ENCODE measurements around the gene MEIOB. TPM values are rescaled to one million over a fixed set of nuclear protein-coding genes. Genes with fewer than 3 reads are reported as not detected.
A peak's percentile ranks its signal among the peaks of the same experiment; 100 is the strongest.

The MEIOB gene
- total RNA-seq, 3 donors from 2014 or later, result not detected

DNA sequence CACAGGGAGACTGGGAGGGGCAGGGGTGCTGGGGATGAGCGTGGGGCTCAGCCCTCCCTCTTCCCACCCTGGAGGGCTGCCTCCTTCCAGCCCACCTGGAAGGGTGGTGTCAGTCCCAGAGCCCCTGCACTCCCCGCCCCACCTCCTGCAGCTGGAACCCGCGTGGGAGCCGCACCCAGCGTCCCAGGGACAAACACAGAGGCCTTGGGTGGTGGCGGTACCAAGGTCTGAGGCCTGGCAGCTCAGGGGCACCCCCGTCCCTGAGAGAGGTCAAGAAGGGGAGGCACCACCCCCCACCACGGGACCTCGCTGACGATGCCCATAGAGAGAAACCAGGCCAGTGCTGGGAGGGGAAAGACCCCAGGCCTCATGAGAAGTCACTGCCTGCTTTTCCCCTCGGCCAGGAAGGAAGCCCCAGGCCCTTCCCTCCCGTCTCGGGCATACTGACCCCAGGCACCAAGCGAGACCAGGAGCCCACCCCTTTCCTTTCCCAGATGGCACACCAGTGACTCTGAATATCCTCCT is 42.2 kb upstream of the MEIOB start:
- ATAC-seq, result peak; percentile 13
- H3K4me1 ChIP-seq (ENCODE audit: low read depth), result peaks cover 23% of the 10 kb centered on the region
- H3K9me3 ChIP-seq, result no peaks in the 10 kb centered on the region
- no peaks in the 10 kb centered on the region for H3K36me3 ChIP-seq (ENCODE audit: low read depth)
- DNase-seq, result peak in 2 of 3 donors; percentile 48 to 70
- TF ChIP-seq, protein P1, sequence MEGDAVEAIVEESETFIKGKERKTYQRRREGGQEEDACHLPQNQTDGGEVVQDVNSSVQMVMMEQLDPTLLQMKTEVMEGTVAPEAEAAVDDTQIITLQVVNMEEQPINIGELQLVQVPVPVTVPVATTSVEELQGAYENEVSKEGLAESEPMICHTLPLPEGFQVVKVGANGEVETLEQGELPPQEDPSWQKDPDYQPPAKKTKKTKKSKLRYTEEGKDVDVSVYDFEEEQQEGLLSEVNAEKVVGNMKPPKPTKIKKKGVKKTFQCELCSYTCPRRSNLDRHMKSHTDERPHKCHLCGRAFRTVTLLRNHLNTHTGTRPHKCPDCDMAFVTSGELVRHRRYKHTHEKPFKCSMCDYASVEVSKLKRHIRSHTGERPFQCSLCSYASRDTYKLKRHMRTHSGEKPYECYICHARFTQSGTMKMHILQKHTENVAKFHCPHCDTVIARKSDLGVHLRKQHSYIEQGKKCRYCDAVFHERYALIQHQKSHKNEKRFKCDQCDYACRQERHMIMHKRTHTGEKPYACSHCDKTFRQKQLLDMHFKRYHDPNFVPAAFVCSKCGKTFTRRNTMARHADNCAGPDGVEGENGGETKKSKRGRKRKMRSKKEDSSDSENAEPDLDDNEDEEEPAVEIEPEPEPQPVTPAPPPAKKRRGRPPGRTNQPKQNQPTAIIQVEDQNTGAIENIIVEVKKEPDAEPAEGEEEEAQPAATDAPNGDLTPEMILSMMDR (IDR thresholded peaks at IDR 0.05), result no peak
- intact Hi-C loops (cut with DNase I, micrococcal nuclease), result no loop called here
- no peak overlapping the region for H3K4me3 ChIP-seq

DNA sequence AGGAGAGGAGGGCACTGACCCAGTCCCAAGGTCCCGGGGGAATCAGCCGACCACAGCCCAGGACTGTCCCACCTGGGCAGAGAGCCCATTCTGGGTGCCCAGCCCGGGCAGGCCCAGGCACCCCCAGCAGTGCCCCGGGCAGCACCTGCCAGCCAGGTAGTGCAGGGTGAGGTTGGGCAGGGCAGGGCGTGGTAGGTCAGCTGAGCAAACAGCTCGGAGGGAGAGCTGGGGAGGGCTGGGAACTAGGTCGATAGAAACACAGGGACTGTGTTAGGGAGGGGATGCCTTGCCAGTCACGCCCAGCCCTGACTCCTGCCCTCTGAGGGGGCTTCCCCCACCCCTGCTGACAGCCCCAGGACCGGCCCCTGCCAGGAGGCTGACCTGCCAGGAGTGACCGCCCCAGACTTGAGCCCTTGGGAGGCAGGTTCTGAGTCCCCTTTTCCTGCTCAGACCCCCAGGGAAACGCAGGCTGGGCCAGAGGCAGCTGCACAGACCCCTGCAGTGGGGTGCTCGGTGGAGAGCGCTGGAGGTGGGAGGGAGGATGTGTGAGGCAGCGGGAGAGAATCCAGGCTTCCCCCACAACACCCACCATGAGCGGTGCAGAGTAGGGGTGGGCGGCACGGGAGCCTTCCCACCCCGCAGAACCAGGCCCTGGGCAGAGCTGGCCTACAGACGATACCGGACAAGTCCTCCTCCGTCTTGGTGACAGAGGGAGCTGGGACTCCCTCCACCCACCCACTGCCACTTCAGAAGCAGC is 41.5 kb upstream of the MEIOB start:
- Histone ChIP-seq H3K36me3 (ENCODE audit: low read depth) (no peaks in the 10 kb centered on the region), H3K9me3 (no peaks in the 10 kb centered on the region), H3K4me3 (no peak overlapping the region), H3K4me1 (ENCODE audit: low read depth) (peaks cover 23% of the 10 kb centered on the region)
- peak; percentile 92 for ATAC-seq
- intact Hi-C loops (cut with DNase I, micrococcal nuclease), result no loop called here
- peak; percentile 93 to 94 (median 93) for DNase-seq
- TF ChIP-seq, protein P1 (IDR thresholded peaks at IDR 0.05), result no peak

DNA sequence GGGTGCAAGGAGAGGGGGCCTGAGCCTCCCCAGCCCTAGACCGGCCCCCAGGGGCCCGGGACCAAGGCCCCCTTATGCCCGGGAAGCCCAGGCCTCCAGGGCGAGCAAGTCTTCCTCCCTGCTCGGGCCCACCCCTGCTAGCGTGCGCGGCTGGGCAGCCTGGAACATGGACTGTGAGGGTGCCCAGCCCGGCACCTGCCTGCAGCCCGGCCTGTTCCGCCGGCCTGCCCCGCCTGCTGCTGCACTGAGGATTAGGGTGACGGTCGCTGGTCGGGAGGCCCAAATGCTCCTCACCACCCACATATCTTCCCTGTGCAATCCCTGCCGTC is 40.2 kb upstream of the MEIOB start:
- Histone ChIP-seq H3K9me3 (no peaks in the 10 kb centered on the region), H3K4me3 (no peak overlapping the region), H3K36me3 (ENCODE audit: low read depth) (no peaks in the 10 kb centered on the region), H3K4me1 (ENCODE audit: low read depth) (peaks cover 23% of the 10 kb centered on the region)
- intact Hi-C loops (cut with DNase I, micrococcal nuclease), result no loop called here
- no peak for ATAC-seq
- no peak for DNase-seq
- TF ChIP-seq, protein P1 (IDR thresholded peaks at IDR 0.05), result no peak

DNA sequence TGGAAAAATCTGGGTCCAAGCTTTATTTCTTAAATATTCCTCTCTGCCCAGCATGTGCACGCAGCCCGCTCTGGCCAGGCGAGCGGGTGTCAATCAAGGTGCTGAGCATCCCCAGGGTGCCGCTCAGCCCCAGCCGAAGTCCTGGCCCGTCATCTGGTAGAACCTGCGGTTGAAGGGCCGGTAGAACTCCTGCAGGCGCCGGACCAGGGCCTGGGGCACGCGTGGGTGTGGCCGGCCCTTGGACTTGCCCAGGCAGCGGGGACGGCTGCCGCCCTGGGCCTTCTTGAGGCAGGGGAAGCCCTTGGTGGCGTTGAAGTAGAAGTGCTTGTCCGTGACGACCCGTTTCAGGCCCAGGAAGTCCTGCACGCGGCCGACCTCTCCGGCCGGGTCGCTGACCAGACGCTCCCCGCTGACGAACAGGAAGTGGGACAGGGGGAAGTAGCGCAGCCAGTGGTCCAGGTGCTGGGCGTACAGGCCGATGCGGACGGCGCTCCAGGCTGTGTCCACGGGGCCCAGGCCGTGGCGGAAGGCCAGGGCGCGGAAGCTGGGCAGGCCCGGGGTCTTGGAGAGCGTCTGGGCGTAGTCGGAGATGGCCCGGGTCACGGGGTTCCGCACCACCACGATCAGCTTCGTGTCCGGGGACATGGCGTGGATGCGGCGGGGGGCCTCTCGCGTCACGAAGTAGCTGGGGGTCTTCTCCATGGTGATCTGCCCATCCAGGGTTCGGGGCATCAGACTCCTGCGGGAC is 39.7 kb upstream of the MEIOB start:
- DNase-seq, result no peak
- H3K4me1 ChIP-seq (ENCODE audit: low read depth), result peaks cover 23% of the 10 kb centered on the region

DNA sequence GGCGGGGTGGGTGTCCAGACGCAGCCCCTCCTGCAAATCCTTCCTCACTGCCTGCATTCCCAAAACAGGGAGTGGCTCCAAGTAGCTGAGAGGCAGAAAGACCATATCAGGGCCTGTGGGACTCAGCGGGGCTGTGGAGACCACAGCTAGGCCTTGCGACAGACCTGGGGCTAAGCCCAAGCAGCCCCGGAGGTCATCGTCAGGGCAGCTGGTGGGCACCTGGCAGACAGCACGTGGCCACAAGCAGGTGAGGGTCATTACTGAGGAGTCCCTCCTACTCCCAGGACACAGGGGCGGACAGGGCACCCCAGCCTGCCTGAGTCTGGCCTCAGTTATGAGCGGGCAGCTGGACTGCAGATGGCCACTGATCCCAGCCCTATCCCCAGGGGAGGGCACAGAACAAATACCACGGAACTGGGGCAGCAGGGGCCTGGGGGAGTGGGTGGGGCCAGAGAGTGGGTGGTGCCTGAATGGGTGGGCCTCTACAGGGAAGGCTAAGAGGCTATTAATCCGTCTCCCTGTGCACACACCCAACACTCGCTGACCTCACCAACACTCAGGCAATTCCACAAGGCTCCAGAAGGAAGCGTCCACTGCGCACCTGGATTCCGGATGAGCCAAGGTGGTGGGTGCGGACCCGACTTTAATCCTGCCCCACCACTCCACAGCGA is 37.7 kb upstream of the MEIOB start:
- DNase-seq (peak; percentile 74 to 84 (median 79)), ATAC-seq (peak; percentile 66)
- H3K4me1 ChIP-seq (ENCODE audit: low read depth), result peaks cover 22% of the 10 kb centered on the region
- H3K4me3 ChIP-seq, result no peak overlapping the region
- no peaks in the 10 kb centered on the region for H3K36me3 ChIP-seq (ENCODE audit: low read depth)
- H3K9me3 ChIP-seq, result no peaks in the 10 kb centered on the region
- TF ChIP-seq, protein P1 (IDR thresholded peaks at IDR 0.05), result no peak
- intact Hi-C loops (cut with DNase I, micrococcal nuclease), result no loop called here

More for the DNA sequence above, 39.7 kb upstream of the MEIOB start:
- Histone ChIP-seq H3K36me3 (ENCODE audit: low read depth) (no peaks in the 10 kb centered on the region), H3K9me3 (no peaks in the 10 kb centered on the region), H3K4me3 (no peak overlapping the region)
- TF ChIP-seq, protein P1 (IDR thresholded peaks at IDR 0.05), result no peak
- intact Hi-C loops (cut with DNase I, micrococcal nuclease), result no loop called here
- ATAC-seq, result no peak
